Heart right ventricle (tissue), 16 donors: Measurements from ENCODE around the gene MIXL1. TPM values are rescaled to one million over a fixed set of nuclear protein-coding genes. Genes with fewer than 3 reads are reported as not detected.

Experiments used
- ATAC-seq, 8 donors: fragments of 200-7000 bp; cut with Tn5 transposase; one replicate each; pipeline ENCODE4 v1.9.1; 2020; ENCODE audit warnings: mild to moderate bottlenecking in 8 of 8, moderate library complexity in 8 of 8, moderate number of reproducible peaks in 1 of 8
- DNase-seq, 2 donors: peaks; one replicate each; pipeline ENCODE4 v3.0.0-alpha.2; 2020
- H3K27ac ChIP-seq, 10 donors: fragments of 200-600 bp; sonication (generic) in 2 of 10; one replicate each; pipeline versions ENCODE4 v1.5.0 to v1.8.0; 2020 to 2022; ENCODE audit warnings: mild to moderate bottlenecking in 3 of 10
- H3K27me3 ChIP-seq, 7 donors: fragments of 200-600 bp; one replicate each; pipeline ENCODE4 v1.8.0; 2021 to 2022; ENCODE audit warnings: mild to moderate bottlenecking in 2 of 7
- H3K36me3 ChIP-seq, 9 donors: fragments of 200-600 bp; sonication (generic) in 1 of 9; one replicate each; pipeline versions ENCODE4 v1.5.0 to v1.8.0; 2020 to 2022; ENCODE audit warnings: mild to moderate bottlenecking in 2 of 9
- H3K4me1 ChIP-seq, 9 donors: fragments of 200-600 bp; sonication (generic) in 1 of 9; one replicate each; pipeline versions ENCODE4 v1.5.0 to v1.8.0; 2020 to 2022; ENCODE audit warnings: mild to moderate bottlenecking in 4 of 9
- H3K4me3 ChIP-seq, 10 donors: fragments of 200-600 bp; sonication (generic) in 2 of 10; one replicate each; pipeline versions ENCODE4 v1.5.0 to v1.8.0; 2020 to 2022; ENCODE audit warnings: mild to moderate bottlenecking in 7 of 10, moderate library complexity in 2 of 10
- H3K9me3 ChIP-seq, 11 donors: fragments of 200-600 bp in 10 of 11; sonication (generic) in 2 of 11; one replicate each; pipeline versions ENCODE4 v1.5.0 to v1.8.0; 2013 to 2022; ENCODE audit warnings: mild to moderate bottlenecking in 2 of 11, control low read depth in 1 of 11, moderate library complexity in 1 of 11
- CTCF ChIP-seq, 9 donors: fragments of 200-600 bp; sonication (generic) in 2 of 9; IDR thresholded peaks; one replicate each; pipeline versions ENCODE4 v1.5.0 to v1.8.0; 2021 to 2022; ENCODE audit warnings: antibody characterized with exemption in 9 of 9, mild to moderate bottlenecking in 5 of 9, moderate library complexity in 1 of 9
- WGBS, 2 donors: extraction: QIAGEN DNeasy Blood & Tissue Kit; methylation state at CpG; one replicate each; pipeline ENCODE4 v1.1.7; 2013; ENCODE audit warnings: inconsistent platforms in 1 of 2; 5-methylcytosine and 5-hydroxymethylcytosine counted together
- intact Hi-C, 10 donors: fragments of 100-400 bp; cut with DNase I; formaldehyde crosslinking; loops; one replicate each; pipeline versions ENCODE4 v1.11.1 to v1.14.2; 2022
- polyA plus RNA-seq, 2 donors: library from polyadenylated mRNA; stranded (reverse); fragments of 200-250 nt; gene quantifications; one replicate each; pipeline ENCODE4 v1.2.3, GENCODE V29; 2013
- total RNA-seq, 10 donors: library from RNA; stranded (reverse); fragmentation: NEBNext Ultra II Directional in 3 of 10; extraction: Animal tissue kit (Norgen Biotek cat#: 25700) in 3 of 10; gene quantifications; one replicate each; pipeline versions ENCODE4 v1.2.1 to v1.2.4, GENCODE V29; 2021 to 2023
- donor health status: Arrhythmogenic right ventricular cardiomyopathy.
- donor health status: ischemic (EF 13 %, LVEDD 7.1; RV severe dilation, severe dysfunction).
- donor health status: healthy with polysubstance abuse.
- donor health status: DM: no; HTN: yes; CAD: no.
- donor health status: DM: no; HTN: no; CAD: no.
- donor health status: ischemic (EF 25% LVEDD 6.9; RV normal size, moderate dysfunction).
- donor health status: ischemic (EF 25% LVEDD 5.7; RV mildly dilated, moderate dysfunction).
- donor health status: healthy.
- donor health status: DM: yes; HTN: yes; CAD: no.
- donor health status: Ischemic cardiomyopathy.
- donor health status: ischemic (EF 35%, LVEDD 5.7; RV mildly dilated, moderate dysfunction).
- donor health status: nonischemic (EF 11% LVEDD 7.7; RV severe dilation, severe dysfunction).
- donor health status: DM: yes; HTN: yes; CAD: no.
- donor health status: PGD.
- donor health status: ischemic (EF 29% LVEDD 5.4; RV normal size, mild dysfunction).
- donor health status: nonischemic (EF 23%, LVEDD 6.1; RV moderate dilation, normal function).

Gene MIXL1
- total and polyA plus RNA-seq, 12 donors, result 0.01 to 0.37 (median 0.30) TPM; not detected in 8

DNA sequence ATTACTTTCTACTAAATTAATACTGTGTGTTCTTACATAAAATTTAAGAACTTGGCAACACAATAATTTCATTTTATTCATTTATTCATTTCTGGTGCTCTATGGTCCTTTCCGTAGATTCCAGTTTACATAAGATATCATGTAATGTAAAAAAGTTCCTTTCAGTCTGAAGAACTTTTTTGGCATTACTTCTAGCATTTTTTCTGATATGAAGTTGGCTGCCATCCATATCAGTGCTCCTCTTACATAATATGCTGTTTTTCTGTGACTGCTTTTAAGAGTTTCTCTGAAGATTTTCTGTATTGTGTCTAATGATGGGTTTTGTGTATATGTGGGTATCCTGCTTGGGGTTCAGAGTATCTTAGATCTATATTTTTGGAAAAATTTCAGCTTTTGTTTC lies 50.7 kb downstream of the MIXL1 start:
- peaks cover 0 to 24% (median 3%) of the 10 kb centered on the region in 9 donors for H3K4me1 ChIP-seq
- peak overlapping the region in 3 of 10 donors; percentile 19 to 74 (median 51) for H3K27ac ChIP-seq
- DNase-seq, result no peak
- intact Hi-C loops, result no loop called here
- no peak overlapping the region for H3K4me3 ChIP-seq
- no peak for TF ChIP-seq CTCF (IDR thresholded peaks at IDR 0.05)
- H3K9me3 ChIP-seq, result no peaks in the 10 kb centered on the region
- ATAC-seq, result no peak
- no peaks in the 10 kb centered on the region for H3K27me3 ChIP-seq
- WGBS, 2 donors, result 61 to 63% methylated on average over 1 of the region's 1 CpG
- peaks cover 0 to 28% (median 0%) of the 10 kb centered on the region in 9 donors for H3K36me3 ChIP-seq

- intact Hi-C loops, result no loop called here
- H3K27ac ChIP-seq, result no peak overlapping the region
- no peaks in the 10 kb centered on the region for H3K9me3 ChIP-seq
- peaks cover 0 to 27% (median 0%) of the 10 kb centered on the region in 9 donors for H3K36me3 ChIP-seq
- DNase-seq, result no peak
- no peak for ATAC-seq
- WGBS, 2 donors, result 87 to 89% methylated on average over 3 of the region's 3 CpGs
- no peak for TF ChIP-seq CTCF (IDR thresholded peaks at IDR 0.05)
- H3K4me1 ChIP-seq, result peaks cover 0 to 27% (median 3%) of the 10 kb centered on the region in 9 donors
- no peak overlapping the region for H3K4me3 ChIP-seq
- H3K27me3 ChIP-seq, result no peaks in the 10 kb centered on the region
These were observed 52.7 kb downstream of the MIXL1 start for GRCh38 chr1:226276077-226276682.

Other genes starting within 250 kb of the MIXL1 start
- gene SDE2, start 224.3 kb upstream of the MIXL1 start, total RNA-seq, result 10 to 100 TPM; 10.3 to 20.3 (median 13.9) TPM
- 1 to 10 TPM; 3.1 to 4.7 TPM for gene SDE2, start 224.3 kb upstream of the MIXL1 start, polyA plus RNA-seq
- gene H3-3A, start 160.9 kb upstream of the MIXL1 start, total RNA-seq, result 100 to 1,000 TPM; 259 to 374 (median 304) TPM
- gene H3-3A, start 160.9 kb upstream of the MIXL1 start, polyA plus RNA-seq, result 100 to 1,000 TPM; 427 to 452 TPM
- 10 to 100 TPM; 25.3 to 39.1 (median 34.3) TPM for gene ACBD3, start 36.9 kb upstream of the MIXL1 start, total RNA-seq
- 10 to 100 TPM in 1 of 2 donors, 1 to 10 TPM in 1; 9.3 to 11.3 TPM for gene ACBD3, start 36.9 kb upstream of the MIXL1 start, polyA plus RNA-seq
- 10 to 100 TPM in 9 of 10 donors, 1 to 10 TPM in 1; 7.9 to 25.6 (median 19.2) TPM for gene LIN9, start 85.5 kb downstream of the MIXL1 start, total RNA-seq
- 10 to 100 TPM in 1 of 2 donors, 1 to 10 TPM in 1; 5.8 to 17.5 TPM for gene LIN9, start 85.5 kb downstream of the MIXL1 start, polyA plus RNA-seq
- gene PARP1, start 184.4 kb downstream of the MIXL1 start, total RNA-seq, result 100 to 1,000 TPM in 9 of 10 donors, 10 to 100 TPM in 1; 98.9 to 154 (median 111) TPM
- gene PARP1, start 184.4 kb downstream of the MIXL1 start, polyA plus RNA-seq, result 10 to 100 TPM; 36.1 to 70.0 TPM